ENCODE results near the gene DNAJB13. TPM values are rescaled to one million over a fixed set of nuclear protein-coding genes. Genes with fewer than 3 reads are reported as not detected.

The DNAJB13 gene
- total RNA-seq, 1 experiment from 2014 or later = 0.24 TPM

GRCh38 chr11:74011360-74012073 is 60.7 kb downstream of the DNAJB13 start:
- no peak for DNase-seq (ENCODE audit: low spot score)
- POLR2A ChIA-PET = no interaction called here
- TF ChIP-seq CDX4 (CRISPR knock-in tag; IDR thresholded peaks at IDR 0.05; ENCODE audit: borderline replicate concordance) = no peak
- no peak for TF ChIP-seq OVOL2 (CRISPR knock-in tag; IDR thresholded peaks at IDR 0.05; ENCODE audit: borderline replicate concordance)
- no peak for TF ChIP-seq AFF4 (CRISPR knock-in tag; IDR thresholded peaks at IDR 0.05; ENCODE audit: borderline replicate concordance)
- TF ChIP-seq GABPB1 (CRISPR knock-in tag; IDR thresholded peaks at IDR 0.05) = no peak
- TF ChIP-seq JAZF1 (CRISPR knock-in tag; IDR thresholded peaks at IDR 0.05) = no peak
- TF ChIP-seq ATF2 (CRISPR knock-in tag; IDR thresholded peaks at IDR 0.05; ENCODE audit: borderline replicate concordance, low read depth) = no peak
- peaks cover 3% of the 10 kb centered on the region; the same call in 1 of the 2 replicates for H3K36me3 Mint-ChIP-seq
- no peak overlapping the region for H3K4me3 Mint-ChIP-seq
- no peaks in the 10 kb centered on the region for H3K27me3 Mint-ChIP-seq (ENCODE audit: low read depth)
- H3K4me1 Mint-ChIP-seq = peaks cover 7% of the 10 kb centered on the region
- H3K27ac Mint-ChIP-seq = no peak overlapping the region
- ATAC-seq = no peak
- no peaks in the 10 kb centered on the region for H3K9me3 Mint-ChIP-seq
- CTCF ChIA-PET = no interaction called here

GRCh38 chr11:74012074-74012809 is 61.4 kb downstream of the DNAJB13 start:
- no peaks in the 10 kb centered on the region for H3K9me3 Mint-ChIP-seq
- ATAC-seq (no peak), DNase-seq (ENCODE audit: low spot score) (no peak)
- H3K27ac Mint-ChIP-seq = no peak overlapping the region
- H3K36me3 Mint-ChIP-seq = peaks cover 7% of the 10 kb centered on the region
- ChIA-PET POLR2A (no interaction called here), CTCF (no interaction called here)
- no peak overlapping the region for H3K4me3 Mint-ChIP-seq
- TF ChIP-seq RORB (CRISPR knock-in tag; IDR thresholded peaks at IDR 0.05) = no peak
- TF ChIP-seq ZSCAN18 (CRISPR knock-in tag; IDR thresholded peaks at IDR 0.05) = no peak
- no peak for TF ChIP-seq ZNF263 (CRISPR knock-in tag; IDR thresholded peaks at IDR 0.05; ENCODE audit: low read depth)
- TF ChIP-seq TEAD4 (CRISPR knock-in tag; IDR thresholded peaks at IDR 0.05) = no peak
- TF ChIP-seq NR1H2 (CRISPR knock-in tag; IDR thresholded peaks at IDR 0.05) = no peak
- TF ChIP-seq HMGXB4 (CRISPR knock-in tag; IDR thresholded peaks at IDR 0.05) = no peak
- no peak for TF ChIP-seq EMX1 (CRISPR knock-in tag; IDR thresholded peaks at IDR 0.05)
- no peak for TF ChIP-seq FOXP4 (CRISPR knock-in tag; IDR thresholded peaks at IDR 0.05)
- TF ChIP-seq CBFB (CRISPR knock-in tag; IDR thresholded peaks at IDR 0.05; ENCODE audit: low read depth) = no peak
- no peak for TF ChIP-seq ZNF423 (CRISPR knock-in tag; IDR thresholded peaks at IDR 0.05)
- no peak for TF ChIP-seq TEAD1 (CRISPR knock-in tag; IDR thresholded peaks at IDR 0.05)
- TF ChIP-seq SOX15 (CRISPR knock-in tag; IDR thresholded peaks at IDR 0.05) = no peak
- TF ChIP-seq E2F5 (CRISPR knock-in tag; IDR thresholded peaks at IDR 0.05) = no peak
- TF ChIP-seq FOXJ3 (CRISPR knock-in tag; IDR thresholded peaks at IDR 0.05; ENCODE audit: borderline replicate concordance) = no peak
- no peak for TF ChIP-seq CREM (CRISPR knock-in tag; IDR thresholded peaks at IDR 0.05)
- no peaks in the 10 kb centered on the region for H3K27me3 Mint-ChIP-seq (ENCODE audit: low read depth)
- H3K4me1 Mint-ChIP-seq = peaks cover 7% of the 10 kb centered on the region

Measured in WTC11 (cell line).